Prostate gland (tissue), 2 donors: ENCODE data around the gene COL13A1. TPM values are rescaled to one million over a fixed set of nuclear protein-coding genes. Genes with fewer than 3 reads are reported as not detected.

ENCODE experiments used
- DNase-seq: peaks from one replicate; pipeline ENCODE4 v3.0.0-alpha.2; 2019; ENCODE audit warnings: low spot score
- H3K27ac ChIP-seq, 2 donors: fragments of 200-600 bp; sonication (generic); 2 replicates each; pipeline ENCODE4 v1.5.1; 2017 to 2019
- H3K27me3 ChIP-seq: fragments of 200-600 bp; sonication (generic); replicated peaks from 2 replicates; pipeline ENCODE4 v1.5.1; 2019; ENCODE audit not compliant: insufficient read depth
- H3K36me3 ChIP-seq, 2 donors: fragments of 200-600 bp; sonication (generic); 1 replicate in 1 of 2; 2 replicates in 1 of 2; pipeline versions ENCODE4 v1.5.1 to v1.8.1; 2017 to 2019
- H3K4me1 ChIP-seq: fragments of 200-600 bp; sonication (generic); replicated peaks from 2 replicates; pipeline ENCODE4 v1.5.1; 2019
- H3K4me3 ChIP-seq, 2 donors: fragments of 200-600 bp; sonication (generic); 2 replicates each; pipeline ENCODE4 v1.5.1; 2017 to 2019
- H3K9me3 ChIP-seq: fragments of 200-600 bp; sonication (generic); 2 replicates; pipeline ENCODE4 v1.5.1; 2017
- POLR2A ChIP-seq: fragments of 450-650 bp; IDR thresholded peaks from one replicate; pipeline ENCODE4 v1.6.1; 2016; ENCODE audit warnings: antibody characterized with exemption, mild to moderate bottlenecking
- POLR2AphosphoS5 ChIP-seq: sonication (generic); formaldehyde crosslinking; IDR thresholded peaks from one replicate; pipeline ENCODE4 v1.6.1; 2017; ENCODE audit warnings: antibody characterized with exemption
- WGBS: methylation state at CpG from one replicate; pipeline ENCODE4 v1.1.5; 2018; 5-methylcytosine and 5-hydroxymethylcytosine counted together
- intact Hi-C: fragments of 100-400 bp; cut with DNase I; formaldehyde crosslinking; loops from one replicate; pipeline ENCODE4 v1.14.2; 2022
- total RNA-seq, 2 donors: library from RNA; depleted of rRNA; stranded (reverse); fragments of >200 nt; gene quantifications; one replicate each; pipeline ENCODE4 v1.1.0, GENCODE V29; 2016
- TF ChIP-seq, protein P1 (sequence below), 4 experiments: fragments of 200-600 bp in 2 of 4; fragments of 450-650 bp in 2 of 4; sonication (generic) in 2 of 4; IDR thresholded peaks; 1 replicate in 3 of 4; 2 replicates in 1 of 4; pipeline ENCODE4 v1.5.1; 2016 to 2019; ENCODE audit warnings: antibody characterized with exemption in 4 of 4, mild to moderate bottlenecking in 2 of 4, moderate library complexity in 2 of 4

The COL13A1 gene
- total RNA-seq, 2 donors from 2014 or later, result 2.1 to 3.0 TPM

DNA sequence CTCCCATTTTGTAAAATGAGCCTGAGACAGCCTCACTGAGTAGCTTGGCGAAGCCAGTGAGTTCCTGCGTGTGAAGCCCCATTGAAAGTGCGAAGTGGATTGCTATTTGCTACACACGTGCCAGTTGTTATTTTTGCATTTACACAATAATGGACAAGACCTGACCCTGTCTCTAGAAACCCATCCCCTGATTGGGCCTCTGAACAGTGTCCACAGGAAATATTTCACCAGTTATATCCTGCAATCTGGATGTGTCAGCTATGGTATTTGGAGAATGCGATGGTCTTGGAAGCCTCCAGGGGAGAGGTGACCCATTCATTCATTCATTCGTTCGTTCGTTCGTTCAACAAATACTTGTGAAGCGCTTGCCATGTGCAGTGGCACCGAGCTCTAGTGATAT, 37.1 kb downstream of the COL13A1 start:
- H3K36me3 ChIP-seq, result no peaks in the 10 kb centered on the region
- no peak overlapping the region for H3K4me3 ChIP-seq
- no peaks in the 10 kb centered on the region for H3K27me3 ChIP-seq
- no peaks in the 10 kb centered on the region for H3K9me3 ChIP-seq
- 89% methylated on average over 11 of the region's 11 CpGs for WGBS
- no peaks in the 10 kb centered on the region for H3K4me1 ChIP-seq
- DNase-seq, result no peak
- no peak overlapping the region for H3K27ac ChIP-seq
- TF ChIP-seq POLR2A (no peak), POLR2AphosphoS5 (no peak)
- TF ChIP-seq, protein P1, sequence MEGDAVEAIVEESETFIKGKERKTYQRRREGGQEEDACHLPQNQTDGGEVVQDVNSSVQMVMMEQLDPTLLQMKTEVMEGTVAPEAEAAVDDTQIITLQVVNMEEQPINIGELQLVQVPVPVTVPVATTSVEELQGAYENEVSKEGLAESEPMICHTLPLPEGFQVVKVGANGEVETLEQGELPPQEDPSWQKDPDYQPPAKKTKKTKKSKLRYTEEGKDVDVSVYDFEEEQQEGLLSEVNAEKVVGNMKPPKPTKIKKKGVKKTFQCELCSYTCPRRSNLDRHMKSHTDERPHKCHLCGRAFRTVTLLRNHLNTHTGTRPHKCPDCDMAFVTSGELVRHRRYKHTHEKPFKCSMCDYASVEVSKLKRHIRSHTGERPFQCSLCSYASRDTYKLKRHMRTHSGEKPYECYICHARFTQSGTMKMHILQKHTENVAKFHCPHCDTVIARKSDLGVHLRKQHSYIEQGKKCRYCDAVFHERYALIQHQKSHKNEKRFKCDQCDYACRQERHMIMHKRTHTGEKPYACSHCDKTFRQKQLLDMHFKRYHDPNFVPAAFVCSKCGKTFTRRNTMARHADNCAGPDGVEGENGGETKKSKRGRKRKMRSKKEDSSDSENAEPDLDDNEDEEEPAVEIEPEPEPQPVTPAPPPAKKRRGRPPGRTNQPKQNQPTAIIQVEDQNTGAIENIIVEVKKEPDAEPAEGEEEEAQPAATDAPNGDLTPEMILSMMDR (IDR thresholded peaks at IDR 0.05), result no peak
- intact Hi-C loops, result no loop called here

DNA sequence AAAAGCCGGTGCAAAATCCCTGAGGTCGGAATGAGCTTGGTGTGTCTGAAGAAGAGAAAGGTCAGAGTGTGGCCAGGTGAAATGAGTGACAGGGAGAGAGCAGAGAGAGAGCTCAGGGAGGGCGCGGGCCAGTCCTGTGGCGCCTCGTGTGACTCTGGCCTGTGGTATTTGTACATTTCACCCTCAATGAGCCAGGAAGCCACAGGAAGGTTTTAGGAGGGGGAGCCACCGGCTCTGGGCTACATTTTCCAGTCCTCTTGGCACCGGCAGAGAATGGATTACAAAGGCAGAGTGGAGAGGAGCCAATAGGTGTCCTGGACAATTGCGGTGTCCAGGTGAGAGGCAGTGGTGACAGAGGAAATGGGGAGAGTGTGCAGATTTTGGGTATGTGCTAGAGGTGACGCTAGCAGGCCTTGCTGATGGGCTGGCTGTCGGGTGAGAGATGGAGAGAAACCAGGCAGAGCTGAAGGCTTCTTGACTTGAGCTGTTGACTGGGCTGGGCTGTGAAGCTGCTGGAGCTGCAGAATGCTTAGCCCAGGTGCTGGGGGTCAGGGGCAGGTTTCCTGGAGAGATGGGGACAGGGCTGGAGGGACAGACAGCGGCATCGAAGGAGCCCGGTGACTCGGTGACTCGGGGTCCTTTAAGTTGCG, 38.1 kb downstream of the COL13A1 start:
- no peaks in the 10 kb centered on the region for H3K36me3 ChIP-seq
- no peaks in the 10 kb centered on the region for H3K9me3 ChIP-seq
- 81% methylated on average over 17 of the region's 17 CpGs for WGBS
- H3K27me3 ChIP-seq, result no peaks in the 10 kb centered on the region
- H3K4me3 ChIP-seq, result no peak overlapping the region
- no peaks in the 10 kb centered on the region for H3K4me1 ChIP-seq
- DNase-seq, result no peak
- intact Hi-C loops, result no loop called here
- no peak overlapping the region for H3K27ac ChIP-seq
- TF ChIP-seq, protein P1 (IDR thresholded peaks at IDR 0.05), result no peak
- no peak for TF ChIP-seq POLR2AphosphoS5

DNA sequence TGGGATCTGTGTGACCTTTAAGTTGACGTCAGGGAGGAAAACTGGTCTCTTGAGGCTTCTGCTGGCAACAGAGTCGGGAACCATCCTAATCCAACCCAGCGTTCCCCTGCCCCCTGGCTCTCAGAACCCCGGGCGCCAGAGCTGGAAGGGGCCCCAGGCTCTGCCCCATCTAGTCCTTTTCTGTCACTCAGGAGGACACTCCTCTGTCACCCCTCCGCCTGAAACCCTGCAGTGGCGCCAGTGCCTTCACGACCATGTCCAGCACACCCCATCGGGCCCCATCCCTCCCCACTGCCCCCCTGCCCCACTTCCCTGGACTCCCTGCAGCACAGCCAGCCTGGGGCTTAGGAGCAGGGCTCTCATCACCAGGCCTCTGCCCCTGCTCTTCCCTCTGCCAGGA, 39.1 kb downstream of the COL13A1 start:
- no peaks in the 10 kb centered on the region for H3K4me1 ChIP-seq
- intact Hi-C loops, result no loop called here
- DNase-seq, result no peak
- TF ChIP-seq, protein P1 (IDR thresholded peaks at IDR 0.05), result no peak
- no peak for TF ChIP-seq POLR2A
- TF ChIP-seq POLR2AphosphoS5, result no peak
- H3K27me3 ChIP-seq, result no peaks in the 10 kb centered on the region
- no peaks in the 10 kb centered on the region for H3K9me3 ChIP-seq
- no peak overlapping the region for H3K27ac ChIP-seq
- no peak overlapping the region for H3K4me3 ChIP-seq
- H3K36me3 ChIP-seq, result no peaks in the 10 kb centered on the region
- 89% methylated on average over 9 of the region's 9 CpGs for WGBS

DNA sequence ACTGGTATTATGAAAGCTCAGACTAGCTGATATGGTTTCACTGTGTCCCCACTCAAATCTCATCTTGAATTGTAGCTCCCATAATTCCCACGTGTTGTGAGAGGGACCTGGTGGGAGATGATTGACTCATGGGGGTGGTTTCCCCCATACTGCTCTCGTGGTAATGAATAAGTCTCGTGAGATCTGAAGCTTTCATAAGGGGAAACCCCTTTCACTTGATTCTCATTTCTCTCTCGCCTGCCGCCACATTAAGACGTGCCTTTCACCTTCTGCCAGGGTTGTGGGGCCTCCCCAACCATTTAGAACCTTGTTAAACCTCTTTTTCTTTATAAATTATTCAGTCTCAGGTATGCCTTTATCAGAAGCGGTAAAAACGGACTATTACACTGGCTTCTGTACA, 40.3 kb downstream of the COL13A1 start:
- Histone ChIP-seq H3K27ac (no peak overlapping the region), H3K36me3 (no peaks in the 10 kb centered on the region), H3K27me3 (no peaks in the 10 kb centered on the region), H3K9me3 (no peaks in the 10 kb centered on the region), H3K4me1 (peaks cover 9% of the 10 kb centered on the region), H3K4me3 (no peak overlapping the region)
- TF ChIP-seq, protein P1 (IDR thresholded peaks at IDR 0.05), result no peak
- TF ChIP-seq POLR2AphosphoS5 (no peak), POLR2A (no peak)
- no peak for DNase-seq
- WGBS, result 76% methylated on average over 8 of the region's 8 CpGs
- intact Hi-C loops, result no loop called here

DNA sequence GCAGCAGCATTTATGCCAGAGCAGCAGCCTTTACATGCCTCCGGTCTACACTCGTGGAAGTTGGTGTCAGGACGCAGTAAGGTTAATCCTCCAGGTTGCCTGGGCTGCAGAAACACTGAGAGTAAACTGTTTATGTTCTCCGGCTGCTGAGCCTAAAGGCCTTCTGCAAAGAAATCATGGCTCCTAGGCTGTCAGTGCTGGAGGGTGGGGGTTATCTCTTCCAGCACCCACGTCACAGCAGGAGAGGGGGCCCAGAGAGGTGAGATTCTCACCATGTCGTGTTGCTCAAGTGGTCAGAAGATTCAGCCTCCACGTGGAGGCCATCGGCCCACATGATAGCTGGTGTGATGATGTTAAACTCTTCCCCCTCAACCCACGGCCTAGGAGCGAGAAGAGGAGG, 41.2 kb downstream of the COL13A1 start:
- H3K36me3 ChIP-seq, result no peaks in the 10 kb centered on the region
- no peaks in the 10 kb centered on the region for H3K9me3 ChIP-seq
- peaks cover 9% of the 10 kb centered on the region for H3K4me1 ChIP-seq
- H3K27ac ChIP-seq, result no peak overlapping the region
- DNase-seq, result no peak
- intact Hi-C loops, result no loop called here
- 91% methylated on average over 7 of the region's 10 CpGs for WGBS
- no peaks in the 10 kb centered on the region for H3K27me3 ChIP-seq
- no peak for TF ChIP-seq POLR2AphosphoS5
- TF ChIP-seq, protein P1 (IDR thresholded peaks at IDR 0.05), result no peak
- no peak for TF ChIP-seq POLR2A
- no peak overlapping the region for H3K4me3 ChIP-seq
